K562 (cell line): ENCODE results near the gene R3HDM2. TPM values are rescaled to one million over a fixed set of nuclear protein-coding genes. Genes with fewer than 3 reads are reported as not detected.

Experiments
- CREB3L1 ChIP-seq: fragments of 450-650 bp; IDR thresholded peaks from 2 replicates; pipeline ENCODE4 v1.6.1; 2014; ENCODE audit warnings: low read depth, mild to moderate bottlenecking, moderate library complexity, borderline replicate concordance
- CUX1 ChIP-seq: fragments of 200-800 bp; sonication (Bioruptor generic); IDR thresholded peaks from 2 replicates; pipeline ENCODE4 v1.6.1; 2016; ENCODE audit warnings: missing genetic modification characterization, missing compliant biosample characterization
- DIDO1 ChIP-seq: fragments of 450-650 bp; IDR thresholded peaks from 2 replicates; pipeline ENCODE4 v1.6.1; 2016; ENCODE audit warnings: low read depth, missing biosample characterization, missing genetic modification characterization
- ILK ChIP-seq: fragments of 450-650 bp; IDR thresholded peaks from 2 replicates; pipeline ENCODE4 v1.6.1; 2016; ENCODE audit warnings: missing genetic modification characterization, low read depth, mild to moderate bottlenecking, missing compliant biosample characterization, moderate library complexity, borderline replicate concordance
- POLR2AphosphoS2 ChIP-seq: IDR thresholded peaks from 2 replicates; pipeline ENCODE4 v1.6.1; 2012; ENCODE audit warnings: low read length, improper control_type of control experiment
- ZNF398 ChIP-seq: fragments of 250-450 bp; sonication (Bioruptor Pico); IDR thresholded peaks from 2 replicates; pipeline ENCODE4 v1.8.0; 2021; ENCODE audit warnings: moderate library complexity, mild to moderate bottlenecking, inconsistent platforms
- ZNF512 ChIP-seq: IDR thresholded peaks from 2 replicates; pipeline ENCODE4 v1.6.1; 2016; ENCODE audit warnings: missing genetic modification characterization, missing compliant biosample characterization
- polyA plus RNA-seq, 8 experiments: library from polyadenylated mRNA; depleted of rRNA in 4 of 8; stranded (reverse) in 5 of 8; unstranded in 3 of 8; fragments of >200 nt; fragmentation: Nextera tagmentation in 2 of 8; fragmentation: Illumina TruSeq in 1 of 8; extraction: Ambion mirVana in 2 of 8; extraction: Trizol in 1 of 8; gene quantifications; 2 replicates each; pipeline versions ENCODE4 v1.2.1 to v1.2.3, GENCODE V29; 2011 to 2014; ENCODE audit warnings: inconsistent platforms in 1 of 8, missing spikeins in 1 of 8
- total RNA-seq, 7 experiments: library from RNA; depleted of rRNA in 6 of 7; stranded (reverse); fragments of >200 nt in 6 of 7; fragmentation: Illumina TruSeq in 2 of 7; extraction: Trizol in 2 of 7; gene quantifications; 2 replicates each; pipeline versions ENCODE4 v1.2.1 to v1.2.3, GENCODE V29; 2011 to 2021; ENCODE audit warnings: low replicate concordance in 1 of 7

The R3HDM2 gene
- total and polyA plus RNA-seq, 9 of the 15 experiments (the other 6 are each of a cell fraction or from before 2014, with no cell fraction given): 3.3 to 18.8 (median 9.0) TPM

- TF ChIP-seq POLR2AphosphoS2 (no peak), CUX1 (no peak), DIDO1 (tag) (no peak), ZNF512 (tag) (no peak), CREB3L1 (no peak), ZNF398 (CRISPR knock-in tag) (no peak), ILK (tag) (no peak)
- TF ChIP-seq, all 486 proteins: peak for 42
Observed at GRCh38 chr12:57477710-57478681, 47.2 kb upstream of the R3HDM2 start (continued).
